MM.1S (cell line): ENCODE results near the gene FOXN3.

Source experiments
- EZH2 ChIP-seq: fragments of 300-600 bp; sonication (generic); optimal IDR thresholded peaks from 2 replicates; pipeline ENCODE3; 2017; ENCODE audit warnings: low read depth, mild to moderate bottlenecking, antibody characterized with exemption, low read length, mixed read lengths
- EZH2phosphoT487 ChIP-seq: fragments of 300-600 bp; sonication (generic); IDR thresholded peaks from 2 replicates; pipeline ENCODE4 v1.6.1; 2018; ENCODE audit warnings: antibody characterized with exemption, low read length
- TF ChIP-seq, protein P1 (sequence below): fragments of 300-600 bp; sonication (generic); IDR thresholded peaks from 2 replicates; pipeline ENCODE4 v1.5.1; 2016; ENCODE audit warnings: antibody characterized with exemption, low read length, mixed read lengths

GRCh38 chr14:89303456-89304435 is 113.3 kb downstream of the FOXN3 start:
- TF ChIP-seq, protein P1, sequence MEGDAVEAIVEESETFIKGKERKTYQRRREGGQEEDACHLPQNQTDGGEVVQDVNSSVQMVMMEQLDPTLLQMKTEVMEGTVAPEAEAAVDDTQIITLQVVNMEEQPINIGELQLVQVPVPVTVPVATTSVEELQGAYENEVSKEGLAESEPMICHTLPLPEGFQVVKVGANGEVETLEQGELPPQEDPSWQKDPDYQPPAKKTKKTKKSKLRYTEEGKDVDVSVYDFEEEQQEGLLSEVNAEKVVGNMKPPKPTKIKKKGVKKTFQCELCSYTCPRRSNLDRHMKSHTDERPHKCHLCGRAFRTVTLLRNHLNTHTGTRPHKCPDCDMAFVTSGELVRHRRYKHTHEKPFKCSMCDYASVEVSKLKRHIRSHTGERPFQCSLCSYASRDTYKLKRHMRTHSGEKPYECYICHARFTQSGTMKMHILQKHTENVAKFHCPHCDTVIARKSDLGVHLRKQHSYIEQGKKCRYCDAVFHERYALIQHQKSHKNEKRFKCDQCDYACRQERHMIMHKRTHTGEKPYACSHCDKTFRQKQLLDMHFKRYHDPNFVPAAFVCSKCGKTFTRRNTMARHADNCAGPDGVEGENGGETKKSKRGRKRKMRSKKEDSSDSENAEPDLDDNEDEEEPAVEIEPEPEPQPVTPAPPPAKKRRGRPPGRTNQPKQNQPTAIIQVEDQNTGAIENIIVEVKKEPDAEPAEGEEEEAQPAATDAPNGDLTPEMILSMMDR = no peak
- TF ChIP-seq EZH2 = no peak
- TF ChIP-seq EZH2phosphoT487 = no peak
